Prostate gland (tissue), 2 donors: ENCODE measurements around the gene PINLYP.

ENCODE experiments used
- POLR2A ChIP-seq: fragments of 450-650 bp; IDR thresholded peaks from one replicate; pipeline ENCODE4 v1.6.1; 2016; ENCODE audit warnings: antibody characterized with exemption, mild to moderate bottlenecking
- TF ChIP-seq, protein P1 (sequence below), 4 experiments: fragments of 200-600 bp in 2 of 4; fragments of 450-650 bp in 2 of 4; sonication (generic) in 2 of 4; IDR thresholded peaks; 1 replicate in 3 of 4; 2 replicates in 1 of 4; pipeline ENCODE4 v1.5.1; 2016 to 2019; ENCODE audit warnings: antibody characterized with exemption in 4 of 4, mild to moderate bottlenecking in 2 of 4, moderate library complexity in 2 of 4

GRCh38 chr19:43552616-43553015 lies 23.0 kb upstream of the PINLYP start:
- no peak for TF ChIP-seq POLR2A
- TF ChIP-seq, protein P1, sequence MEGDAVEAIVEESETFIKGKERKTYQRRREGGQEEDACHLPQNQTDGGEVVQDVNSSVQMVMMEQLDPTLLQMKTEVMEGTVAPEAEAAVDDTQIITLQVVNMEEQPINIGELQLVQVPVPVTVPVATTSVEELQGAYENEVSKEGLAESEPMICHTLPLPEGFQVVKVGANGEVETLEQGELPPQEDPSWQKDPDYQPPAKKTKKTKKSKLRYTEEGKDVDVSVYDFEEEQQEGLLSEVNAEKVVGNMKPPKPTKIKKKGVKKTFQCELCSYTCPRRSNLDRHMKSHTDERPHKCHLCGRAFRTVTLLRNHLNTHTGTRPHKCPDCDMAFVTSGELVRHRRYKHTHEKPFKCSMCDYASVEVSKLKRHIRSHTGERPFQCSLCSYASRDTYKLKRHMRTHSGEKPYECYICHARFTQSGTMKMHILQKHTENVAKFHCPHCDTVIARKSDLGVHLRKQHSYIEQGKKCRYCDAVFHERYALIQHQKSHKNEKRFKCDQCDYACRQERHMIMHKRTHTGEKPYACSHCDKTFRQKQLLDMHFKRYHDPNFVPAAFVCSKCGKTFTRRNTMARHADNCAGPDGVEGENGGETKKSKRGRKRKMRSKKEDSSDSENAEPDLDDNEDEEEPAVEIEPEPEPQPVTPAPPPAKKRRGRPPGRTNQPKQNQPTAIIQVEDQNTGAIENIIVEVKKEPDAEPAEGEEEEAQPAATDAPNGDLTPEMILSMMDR (IDR thresholded peaks at IDR 0.05), result no peak
